Heart right ventricle (tissue), 16 donors: ENCODE results near the gene FOSL1. TPM values are rescaled to one million over a fixed set of nuclear protein-coding genes. Genes with fewer than 3 reads are reported as not detected.

ENCODE experiments used
- ATAC-seq, 8 donors: fragments of 200-7000 bp; cut with Tn5 transposase; one replicate each; pipeline ENCODE4 v1.9.1; 2020; ENCODE audit warnings: mild to moderate bottlenecking in 8 of 8, moderate library complexity in 8 of 8, moderate number of reproducible peaks in 1 of 8
- DNase-seq, 2 donors: peaks; one replicate each; pipeline ENCODE4 v3.0.0-alpha.2; 2020
- H3K27ac ChIP-seq, 10 donors: fragments of 200-600 bp; sonication (generic) in 2 of 10; one replicate each; pipeline versions ENCODE4 v1.5.0 to v1.8.0; 2020 to 2022; ENCODE audit warnings: mild to moderate bottlenecking in 3 of 10
- H3K27me3 ChIP-seq, 7 donors: fragments of 200-600 bp; one replicate each; pipeline ENCODE4 v1.8.0; 2021 to 2022; ENCODE audit warnings: mild to moderate bottlenecking in 2 of 7
- H3K36me3 ChIP-seq, 9 donors: fragments of 200-600 bp; sonication (generic) in 1 of 9; one replicate each; pipeline versions ENCODE4 v1.5.0 to v1.8.0; 2020 to 2022; ENCODE audit warnings: mild to moderate bottlenecking in 2 of 9
- H3K4me1 ChIP-seq, 9 donors: fragments of 200-600 bp; sonication (generic) in 1 of 9; one replicate each; pipeline versions ENCODE4 v1.5.0 to v1.8.0; 2020 to 2022; ENCODE audit warnings: mild to moderate bottlenecking in 4 of 9
- H3K4me3 ChIP-seq, 10 donors: fragments of 200-600 bp; sonication (generic) in 2 of 10; one replicate each; pipeline versions ENCODE4 v1.5.0 to v1.8.0; 2020 to 2022; ENCODE audit warnings: mild to moderate bottlenecking in 7 of 10, moderate library complexity in 2 of 10
- H3K9me3 ChIP-seq, 11 donors: fragments of 200-600 bp in 10 of 11; sonication (generic) in 2 of 11; one replicate each; pipeline versions ENCODE4 v1.5.0 to v1.8.0; 2013 to 2022; ENCODE audit warnings: mild to moderate bottlenecking in 2 of 11, control low read depth in 1 of 11, moderate library complexity in 1 of 11
- CTCF ChIP-seq, 9 donors: fragments of 200-600 bp; sonication (generic) in 2 of 9; IDR thresholded peaks; one replicate each; pipeline versions ENCODE4 v1.5.0 to v1.8.0; 2021 to 2022; ENCODE audit warnings: antibody characterized with exemption in 9 of 9, mild to moderate bottlenecking in 5 of 9, moderate library complexity in 1 of 9
- WGBS, 2 donors: extraction: QIAGEN DNeasy Blood & Tissue Kit; methylation state at CpG; one replicate each; pipeline ENCODE4 v1.1.7; 2013; ENCODE audit warnings: inconsistent platforms in 1 of 2; 5-methylcytosine and 5-hydroxymethylcytosine counted together
- intact Hi-C, 10 donors: fragments of 100-400 bp; cut with DNase I; formaldehyde crosslinking; loops; one replicate each; pipeline versions ENCODE4 v1.11.1 to v1.14.2; 2022
- polyA plus RNA-seq, 2 donors: library from polyadenylated mRNA; stranded (reverse); fragments of 200-250 nt; gene quantifications; one replicate each; pipeline ENCODE4 v1.2.3, GENCODE V29; 2013
- total RNA-seq, 10 donors: library from RNA; stranded (reverse); fragmentation: NEBNext Ultra II Directional in 3 of 10; extraction: Animal tissue kit (Norgen Biotek cat#: 25700) in 3 of 10; gene quantifications; one replicate each; pipeline versions ENCODE4 v1.2.1 to v1.2.4, GENCODE V29; 2021 to 2023
- donor health status: Arrhythmogenic right ventricular cardiomyopathy.
- donor health status: ischemic (EF 13 %, LVEDD 7.1; RV severe dilation, severe dysfunction).
- donor health status: healthy with polysubstance abuse.
- donor health status: DM: no; HTN: yes; CAD: no.
- donor health status: DM: no; HTN: no; CAD: no.
- donor health status: ischemic (EF 25% LVEDD 6.9; RV normal size, moderate dysfunction).
- donor health status: ischemic (EF 25% LVEDD 5.7; RV mildly dilated, moderate dysfunction).
- donor health status: healthy.
- donor health status: DM: yes; HTN: yes; CAD: no.
- donor health status: Ischemic cardiomyopathy.
- donor health status: ischemic (EF 35%, LVEDD 5.7; RV mildly dilated, moderate dysfunction).
- donor health status: nonischemic (EF 11% LVEDD 7.7; RV severe dilation, severe dysfunction).
- donor health status: DM: yes; HTN: yes; CAD: no.
- donor health status: PGD.
- donor health status: ischemic (EF 29% LVEDD 5.4; RV normal size, mild dysfunction).
- donor health status: nonischemic (EF 23%, LVEDD 6.1; RV moderate dilation, normal function).

Gene FOSL1
- total and polyA plus RNA-seq, 12 donors: 0.31 to 32.8 (median 2.8) TPM; not detected in 2

GRCh38 chr11:65862191-65862735 lies 37.9 kb downstream of the FOSL1 start:
- H3K9me3 ChIP-seq: no peaks in the 10 kb centered on the region
- H3K27ac ChIP-seq: peak overlapping the region in 3 of 10 donors; percentile 10 to 99 (median 98)
- 74 to 84% methylated on average over 5 of the region's 5 CpGs for WGBS, 2 donors
- peaks cover 0 to 60% (median 46%) of the 10 kb centered on the region in 9 donors for H3K36me3 ChIP-seq
- ATAC-seq (no peak), DNase-seq (peak in 1 of 2 donors; percentile 5)
- no peaks in the 10 kb centered on the region for H3K27me3 ChIP-seq
- peaks cover 5 to 38% (median 32%) of the 10 kb centered on the region in 9 donors for H3K4me1 ChIP-seq
- intact Hi-C loops: no loop called here
- no peak overlapping the region for H3K4me3 ChIP-seq
- no peak for TF ChIP-seq CTCF (IDR thresholded peaks at IDR 0.05)

- peaks cover 7 to 39% (median 32%) of the 10 kb centered on the region in 9 donors for H3K4me1 ChIP-seq
- no peak for TF ChIP-seq CTCF (IDR thresholded peaks at IDR 0.05)
- ATAC-seq (no peak), DNase-seq (peak in 1 of 2 donors; percentile 4)
- peaks cover 0 to 54% (median 40%) of the 10 kb centered on the region in 9 donors for H3K36me3 ChIP-seq
- WGBS, 2 donors: 85% methylated on average over 13 of the region's 13 CpGs
- peak overlapping the region; percentile 59 to 100 (median 99) for H3K4me3 ChIP-seq
- H3K9me3 ChIP-seq: no peaks in the 10 kb centered on the region
- H3K27me3 ChIP-seq: no peaks in the 10 kb centered on the region
- H3K27ac ChIP-seq: peak overlapping the region in 8 of 10 donors; percentile 97 to 100 (median 99)
- intact Hi-C loops: loop anchor here in 1 of 10 donors (2.0 kb wide), 1 partner anchor 27 kb away; the partner anchor contains the start of gene FIBP
These were observed 38.5 kb downstream of the FOSL1 start for GRCh38 chr11:65861533-65862183.

GRCh38 chr11:65861165-65861505 lies 39.1 kb downstream of the FOSL1 start:
- H3K36me3 ChIP-seq: peaks cover 0 to 53% (median 35%) of the 10 kb centered on the region in 9 donors
- no peak for TF ChIP-seq CTCF (IDR thresholded peaks at IDR 0.05)
- intact Hi-C loops: loop anchor here in 1 of 10 donors (2.0 kb wide), 1 partner anchor 28 kb away; the partner anchor contains the start of gene FIBP
- no peaks in the 10 kb centered on the region for H3K9me3 ChIP-seq
- H3K27me3 ChIP-seq: no peaks in the 10 kb centered on the region
- no peak for ATAC-seq
- peaks cover 12 to 45% (median 36%) of the 10 kb centered on the region in 9 donors for H3K4me1 ChIP-seq
- H3K4me3 ChIP-seq: peak overlapping the region; percentile 59 to 100 (median 99)
- WGBS, 2 donors: 11 to 12% methylated on average over 14 of the region's 14 CpGs
- peak overlapping the region; percentile 90 to 100 (median 98) for H3K27ac ChIP-seq
- peak in 1 of 2 donors; percentile 17 for DNase-seq

- peak; percentile 97 to 99 for DNase-seq
- ATAC-seq: peak; percentile 50 to 85 (median 74)
- TF ChIP-seq CTCF (IDR thresholded peaks at IDR 0.05): peak; percentile 83 to 95 (median 90)
- Histone ChIP-seq H3K27ac (peak within 1 kb of the TSS; percentile 90 to 100 (median 98)), H3K9me3 (no peaks in the 10 kb centered on the region), H3K4me3 (peak within 1 kb of the TSS; percentile 59 to 100 (median 99)), H3K4me1 (peaks cover 12 to 51% (median 42%) of the 10 kb centered on the region in 9 donors), H3K27me3 (no peaks in the 10 kb centered on the region), H3K36me3 (peaks cover 1 to 53% (median 35%) of the 10 kb centered on the region in 9 donors)
- intact Hi-C loops: loop anchor here in 2 of 10 donors (1.0 to 2.0 kb wide), 2 partner anchors 13 to 28 kb away; partner anchors contain the start of gene FIBP (in 1 of the 2)
- 0 to 1% methylated on average over 78 of the region's 78 CpGs for WGBS, 2 donors
These were observed 39.7 kb downstream of the FOSL1 start, which contains the start of gene MUS81 for GRCh38 chr11:65860278-65861164. MUS81 (plus strand) TSS chr11:65860433; CDS start chr11:65860754, 321 bp downstream.
